NCI-H1417 (cell line): ENCODE measurements around the gene SIGLEC11.

Source experiments
- DNase-seq, 3 experiments: peaks; one replicate each; lab custom pipeline; 2025; lab: John Stamatoyannopoulos, UW

SIGLEC11 gene

GRCh38 chr19:49906879-49907564 lies 54.0 kb downstream of the SIGLEC11 start:
- DNase-seq: no peak

GRCh38 chr19:49904136-49904535 lies 56.8 kb downstream of the SIGLEC11 start:
- no peak for DNase-seq
